NT2/D1 (cell line): ENCODE results near the gene COG2.

Experiments used
- SUZ12 ChIP-seq: IDR thresholded peaks from 2 replicates; pipeline ENCODE4 v1.6.1; 2011; ENCODE audit not compliant: insufficient read length, insufficient read depth; ENCODE audit errors: extremely low read depth
- YY1 ChIP-seq: IDR thresholded peaks from 2 replicates; pipeline ENCODE4 v1.6.1; 2011; ENCODE audit not compliant: insufficient read length, insufficient read depth
- ZNF274 ChIP-seq: IDR thresholded peaks from 2 replicates; pipeline ENCODE4 v1.6.1; 2011; ENCODE audit warnings: mild to moderate bottlenecking, low read depth, low read length

DNA sequence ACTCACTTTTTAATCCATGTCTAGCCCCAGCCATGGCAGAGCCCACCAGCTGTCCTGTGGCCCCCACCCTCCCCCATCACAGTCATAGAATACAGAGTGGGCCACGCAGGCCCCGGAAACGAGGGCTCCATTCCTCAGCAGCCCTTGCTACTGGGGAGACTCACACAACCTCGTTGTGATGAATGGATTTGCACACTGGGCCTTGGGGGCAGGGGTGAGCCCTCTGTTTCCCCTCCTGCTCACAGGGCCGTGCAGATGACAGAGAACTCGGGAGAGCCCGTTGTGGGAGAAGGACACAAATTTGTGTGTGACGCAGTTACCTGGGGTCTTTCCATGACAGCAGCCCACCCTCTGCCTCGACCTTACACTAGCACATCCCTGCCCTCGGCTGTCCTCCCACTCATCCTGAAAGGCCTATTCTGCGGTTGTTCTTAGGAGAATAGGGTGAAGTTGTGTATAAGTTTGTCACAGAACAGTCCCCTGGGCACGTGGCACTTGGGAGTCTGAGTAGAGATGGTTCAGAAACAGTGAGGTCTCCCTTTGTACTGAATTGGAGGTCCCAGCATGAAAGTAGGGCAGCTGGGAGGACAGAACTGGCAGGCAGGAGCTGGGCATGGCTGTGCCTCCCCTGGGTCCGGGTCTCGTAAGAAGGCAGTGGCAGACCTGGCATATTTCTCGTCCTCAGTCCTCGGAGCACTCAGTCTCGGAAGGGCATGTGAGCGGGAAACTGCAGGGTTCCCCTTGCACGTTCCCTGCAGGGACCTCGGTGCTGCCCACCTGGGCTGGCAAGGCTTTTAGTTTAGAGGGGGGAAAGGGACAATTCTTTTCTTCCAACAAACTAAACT, 64.8 kb downstream of the COG2 start:
- TF ChIP-seq SUZ12 (no peak), ZNF274 (no peak), YY1 (no peak)
